ENCODE results near the gene KIF3C.
"Not testable (repeated sequence)": the region's sequence is repeated elsewhere in the genome, so short reads cannot be mapped to it uniquely, and the experiment has no call there.

KIF3C gene

DNA sequence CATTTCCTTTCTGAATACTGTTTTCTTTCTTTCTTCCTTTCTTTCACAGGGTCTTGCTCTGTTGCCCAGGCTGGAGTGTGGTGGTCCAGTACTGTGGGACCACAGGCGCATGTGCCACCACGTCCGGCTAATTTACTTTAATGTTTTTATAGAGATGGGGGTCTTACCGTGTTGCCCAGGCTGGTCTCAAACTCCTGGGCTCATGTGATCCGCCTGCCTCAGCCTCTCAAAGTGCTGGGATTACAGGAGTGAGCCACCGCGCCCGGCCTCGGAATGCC, 68.7 kb downstream of the KIF3C start:
- DNase-seq, result not testable (repeated sequence)

DNA sequence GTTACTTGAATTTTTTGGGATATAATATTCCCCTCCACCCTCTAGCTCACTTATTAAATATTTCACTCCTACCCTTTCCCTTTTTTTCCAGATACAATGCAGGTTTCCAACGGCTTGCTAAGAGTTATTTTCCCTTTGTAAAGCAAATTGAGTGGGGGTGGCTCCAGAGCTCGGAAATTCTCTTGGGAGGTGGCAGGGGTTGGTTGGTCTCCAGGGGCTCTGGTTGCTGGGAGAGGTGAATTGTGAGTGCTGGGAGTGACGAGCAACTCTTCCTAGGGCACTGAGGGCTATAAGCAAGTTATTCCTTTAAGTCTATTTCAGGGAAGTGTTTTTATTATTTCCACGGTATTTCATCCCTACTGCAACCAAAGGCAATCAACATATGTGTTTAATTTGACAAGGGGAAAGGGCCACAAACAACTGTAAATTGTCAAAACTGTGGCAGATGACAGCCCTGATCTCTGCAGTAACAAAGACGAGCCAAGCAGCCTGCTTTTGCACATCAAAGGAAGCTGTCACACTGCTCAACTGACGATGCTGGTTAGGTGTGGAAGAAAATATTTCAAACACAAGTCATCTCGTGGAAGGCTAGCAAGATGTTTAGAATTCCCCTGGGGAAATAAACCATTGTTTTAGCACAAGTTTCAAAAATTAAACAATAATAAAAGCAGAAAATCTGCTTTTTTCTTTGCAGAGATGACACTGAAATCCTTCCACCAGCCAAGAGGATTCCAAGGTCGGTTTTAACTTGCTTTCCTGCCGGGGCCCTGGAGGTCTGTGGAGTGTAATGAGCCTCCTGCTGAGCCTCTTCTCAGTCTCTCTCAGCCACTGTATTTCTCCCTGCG, 69.2 kb downstream of the KIF3C start:
- no peak for DNase-seq

DNA sequence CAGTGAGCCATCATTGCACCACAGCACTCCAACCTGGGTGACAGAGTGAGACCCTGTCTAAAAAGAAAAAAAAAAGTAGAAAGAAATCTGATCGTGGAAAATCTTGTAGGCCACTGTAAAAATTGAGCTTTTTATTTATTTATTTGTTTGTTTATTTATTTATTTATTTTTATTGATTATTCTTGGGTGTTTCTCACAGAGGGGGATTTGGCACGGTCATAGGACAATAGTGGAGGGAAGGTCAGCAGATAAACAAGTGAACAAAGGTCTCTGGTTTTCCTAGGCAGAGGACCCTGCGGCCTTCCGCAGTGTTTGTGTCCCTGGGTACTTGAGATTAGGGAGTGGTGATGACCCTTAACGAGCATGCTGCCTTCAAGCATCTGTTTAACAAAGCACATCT, 72.7 kb downstream of the KIF3C start:
- DNase-seq, result not testable (repeated sequence)

DNA sequence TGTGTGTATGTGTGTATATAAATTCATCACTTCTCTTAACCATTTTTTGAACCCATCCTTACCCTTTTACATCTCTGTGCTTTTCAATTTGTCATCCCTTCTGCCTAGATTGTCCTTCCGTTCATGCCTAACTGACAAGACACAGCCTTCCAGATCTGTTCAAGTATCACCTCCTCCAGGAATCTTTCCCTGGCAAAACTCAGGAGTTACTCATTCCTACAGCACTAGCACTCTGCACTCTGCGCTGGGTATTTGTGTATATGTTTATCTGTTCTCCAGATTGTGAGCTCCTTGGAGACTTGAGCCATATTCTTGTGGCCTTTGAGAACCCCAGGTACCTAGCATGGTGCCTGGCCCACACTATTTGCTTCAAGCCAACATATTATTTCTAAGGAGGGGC, 77.2 kb downstream of the KIF3C start:
- DNase-seq, result no peak

DNA sequence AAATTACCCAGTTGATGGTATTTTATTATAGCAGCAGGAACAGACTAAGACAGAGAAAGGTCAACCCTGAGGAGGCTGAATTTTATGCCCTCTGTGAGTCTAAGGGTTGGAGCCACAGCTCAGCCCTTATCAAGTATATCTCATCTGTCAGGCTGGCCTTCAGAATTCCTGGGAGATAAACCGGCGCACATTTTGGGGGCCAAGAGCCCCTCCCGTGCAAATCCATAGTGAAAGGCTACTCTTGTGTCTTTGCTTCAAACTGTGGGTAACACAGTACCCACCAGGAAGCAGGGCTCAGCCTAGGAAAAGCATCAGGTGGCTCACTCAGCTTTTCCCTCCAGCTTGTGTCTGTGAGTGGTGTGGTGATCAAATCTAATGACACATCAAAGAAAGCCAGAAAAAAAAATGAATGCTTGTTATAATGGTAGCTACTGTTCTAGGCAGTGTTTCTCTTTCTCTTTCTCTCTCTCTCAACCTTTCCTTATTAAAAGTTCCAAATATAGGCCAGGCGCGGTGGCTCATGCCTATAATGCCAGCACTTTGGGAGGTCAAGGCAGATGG, 79.0 kb downstream of the KIF3C start:
- no peak for DNase-seq

DNA sequence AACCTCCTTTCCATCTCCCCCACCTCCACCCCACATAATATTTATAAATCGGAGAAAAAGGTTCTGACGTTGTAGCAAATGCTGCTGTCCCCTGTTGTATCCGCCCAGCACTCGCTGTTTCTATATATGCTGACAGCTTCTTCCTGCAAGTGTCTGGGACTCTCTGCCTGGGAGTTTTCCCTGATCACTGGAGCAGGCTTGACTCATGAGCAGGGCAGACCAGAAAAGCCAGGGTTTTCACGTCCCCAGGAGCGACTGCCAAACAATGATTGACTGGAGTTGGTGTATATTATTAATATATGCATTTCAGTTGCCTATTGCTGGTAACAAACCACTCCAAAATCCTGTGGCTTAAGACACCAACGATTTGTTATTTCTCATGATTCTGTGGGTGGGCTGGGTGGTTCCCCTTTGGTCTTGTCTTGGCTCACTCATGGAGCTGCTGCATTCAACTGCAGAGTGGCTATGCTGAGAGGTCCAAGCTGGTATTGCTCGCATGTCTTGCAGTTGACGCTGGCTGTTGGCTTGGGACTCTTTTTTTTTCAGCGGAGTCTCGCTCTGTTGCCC, 82.8 kb downstream of the KIF3C start:
- DNase-seq, result no peak

DNA sequence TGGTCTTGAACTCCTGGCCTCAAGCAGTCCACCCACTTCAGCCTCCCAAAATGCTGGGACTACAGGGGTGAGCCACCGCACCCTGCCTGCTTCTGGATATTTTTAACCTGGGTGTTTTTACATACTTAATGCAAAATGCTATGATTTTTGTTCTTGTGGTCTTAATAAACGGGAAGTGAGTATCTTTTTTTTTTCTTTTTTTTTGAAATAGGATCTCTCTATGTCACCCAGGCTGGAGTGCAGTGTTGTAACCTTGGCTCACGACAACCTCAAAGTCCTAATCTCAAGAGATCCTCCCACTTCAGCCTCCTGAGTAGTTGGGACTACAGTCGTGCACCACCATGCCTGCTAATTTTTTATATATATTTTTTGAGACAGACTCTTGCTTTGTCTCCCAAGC, 84.8 kb downstream of the KIF3C start:
- no peak for DNase-seq

DNA sequence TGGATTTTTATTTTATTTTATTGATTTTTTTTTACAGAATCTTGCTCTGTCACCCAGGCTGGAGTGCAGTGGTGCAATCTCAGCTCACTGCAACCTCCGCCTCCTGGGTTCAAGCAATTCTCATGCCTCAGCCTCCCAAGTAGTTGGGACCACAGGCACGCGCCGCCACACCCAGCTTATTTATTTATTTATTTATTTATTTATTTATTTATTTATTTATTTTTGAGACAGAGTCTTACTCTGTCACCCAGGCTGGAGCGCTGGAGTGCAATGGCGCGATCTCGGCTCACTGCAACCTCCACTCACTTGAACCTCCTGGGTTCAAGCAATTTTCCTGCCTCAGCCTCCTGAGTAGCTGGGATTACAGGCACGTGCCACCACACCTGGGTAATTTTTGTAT, 86.0 kb downstream of the KIF3C start:
- not testable (repeated sequence) for DNase-seq

DNA sequence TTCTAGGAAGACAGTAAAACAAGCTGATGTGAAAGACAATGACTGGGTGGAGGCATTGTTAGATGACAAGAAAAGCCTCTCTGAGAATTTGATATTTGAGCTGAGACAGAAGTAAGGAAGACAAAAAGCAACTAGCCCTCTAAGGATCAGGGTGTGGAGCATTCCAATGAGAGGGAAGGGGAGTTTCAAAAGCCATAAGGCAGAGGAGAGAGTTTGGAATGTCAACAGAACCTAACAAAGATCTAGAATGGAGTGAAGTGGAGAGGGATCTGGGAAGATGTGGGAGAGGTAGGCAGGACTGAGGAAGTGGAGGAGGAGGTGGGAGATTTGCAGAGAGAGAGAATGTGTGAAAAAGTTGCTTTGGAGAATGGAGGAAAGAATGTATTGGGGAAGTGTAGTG, 86.7 kb downstream of the KIF3C start:
- DNase-seq, result no peak

DNA sequence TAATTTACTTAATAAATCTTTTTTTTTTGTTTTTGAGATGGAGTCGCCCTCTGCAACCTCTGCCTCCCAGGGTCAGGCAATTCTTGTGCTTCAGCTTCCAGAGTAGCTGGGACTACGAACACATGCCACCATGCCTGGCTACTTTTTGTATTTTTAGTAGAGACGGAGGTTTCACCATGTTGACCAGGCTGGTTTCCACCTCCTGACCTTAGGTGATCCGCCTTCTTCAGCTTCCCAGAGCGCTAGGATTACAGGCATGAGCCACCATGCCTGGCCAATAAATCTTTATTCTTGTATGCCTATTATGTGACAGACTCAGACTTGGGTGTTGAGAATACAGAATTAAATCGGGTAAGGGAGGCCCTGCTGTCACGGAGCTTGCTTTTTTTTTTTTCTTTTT, 87.3 kb downstream of the KIF3C start:
- no peak for DNase-seq

DNA sequence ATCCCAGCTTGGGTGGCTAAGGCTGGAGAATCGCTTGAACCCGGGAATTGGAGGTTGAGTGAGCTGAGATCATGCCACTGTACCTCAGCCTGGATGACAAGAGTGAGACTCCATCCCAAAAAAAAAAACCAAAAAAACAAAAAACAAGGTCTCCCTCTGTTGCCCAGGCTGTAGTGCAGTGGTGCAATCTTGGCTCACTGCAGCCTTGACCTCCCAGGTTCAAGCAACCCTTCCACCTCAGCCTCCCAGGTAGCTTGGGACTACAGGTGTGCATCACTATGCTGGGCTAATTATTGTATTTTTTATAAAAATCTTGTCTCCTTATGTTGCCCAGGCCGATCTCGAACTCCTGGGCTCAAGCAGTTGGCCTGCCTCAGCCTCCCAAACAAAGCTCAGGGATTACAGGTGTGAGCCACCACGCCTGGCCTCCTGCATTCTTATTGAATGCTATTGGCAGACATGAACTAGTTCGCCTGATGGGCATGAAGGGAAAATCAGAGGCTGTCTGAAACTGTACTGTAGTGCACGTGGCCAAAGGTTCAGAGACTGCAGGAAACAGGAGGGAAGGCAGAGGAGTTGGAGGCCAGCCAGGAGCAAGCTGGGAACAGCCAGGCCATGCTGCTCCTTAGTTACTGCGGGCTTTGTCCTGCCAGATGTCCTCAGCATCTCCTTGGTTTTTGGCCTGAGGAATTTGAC, 88.0 kb downstream of the KIF3C start:
- no peak for DNase-seq

DNA sequence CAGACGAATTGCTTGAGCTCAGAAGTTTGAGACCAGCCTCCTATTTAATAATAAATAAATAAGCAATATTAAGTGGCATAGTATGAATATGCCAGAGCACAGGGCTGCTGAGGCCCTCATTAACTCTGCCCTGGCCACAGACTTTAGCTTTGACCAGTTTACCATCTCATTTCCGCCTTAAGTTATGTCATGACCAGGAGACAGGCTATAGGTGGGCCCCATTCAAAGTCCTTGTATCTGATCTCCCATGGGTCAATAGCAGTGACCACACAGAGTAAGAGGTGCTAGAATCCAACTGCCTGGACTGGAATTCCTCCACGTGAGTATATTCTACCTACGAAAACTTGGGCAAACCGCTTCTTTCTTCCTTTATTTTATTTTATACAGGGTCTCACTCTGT, 90.6 kb downstream of the KIF3C start:
- no peak for DNase-seq

DNA sequence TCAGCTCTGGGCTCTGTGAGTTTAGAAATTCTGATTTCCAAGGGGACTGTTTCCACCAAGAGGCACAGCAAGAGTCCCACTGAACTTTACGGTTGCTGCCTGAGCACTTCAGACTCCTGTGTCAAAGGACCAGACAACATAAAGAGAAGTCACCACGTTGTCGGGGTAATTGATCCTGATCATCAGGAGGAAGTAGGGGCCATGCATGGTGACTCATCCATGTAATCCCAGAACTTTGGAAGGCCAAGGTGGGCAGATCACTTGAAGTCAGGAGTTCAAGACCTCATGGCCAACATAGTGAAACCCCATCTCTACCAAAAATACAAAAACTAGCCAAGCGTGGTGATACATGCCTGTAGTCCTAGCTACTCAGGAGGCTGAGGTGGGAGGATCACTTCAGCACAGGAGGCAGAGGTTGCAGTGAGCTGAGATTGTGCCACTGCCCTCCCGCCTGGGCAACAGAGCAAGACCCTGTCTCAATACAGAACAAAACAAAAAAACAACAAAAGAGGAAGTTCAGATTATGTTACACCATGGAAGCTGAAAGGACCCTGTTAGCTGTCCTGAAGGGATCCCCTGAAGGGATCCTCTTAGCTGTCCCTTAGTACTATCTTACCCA, 94.6 kb downstream of the KIF3C start:
- DNase-seq, result no peak

DNA sequence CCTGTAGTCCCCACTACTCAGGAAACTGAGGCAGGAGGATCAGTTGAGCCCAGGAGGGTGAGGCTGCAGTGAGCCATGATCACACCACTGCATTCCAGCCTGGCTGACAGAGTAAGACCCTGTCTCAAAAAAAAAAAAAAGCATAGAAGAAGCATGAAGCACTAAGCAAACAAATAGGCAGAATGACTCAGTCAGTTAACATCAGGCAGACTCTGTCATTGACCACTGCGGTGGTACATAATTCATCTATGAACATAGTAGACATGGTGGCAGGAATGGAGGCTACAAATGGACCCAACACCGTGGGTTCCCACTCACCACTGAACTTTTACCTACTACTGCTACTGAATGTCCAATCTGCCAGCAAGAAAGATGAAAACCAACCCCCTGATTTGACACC, 96.4 kb downstream of the KIF3C start:
- no peak for DNase-seq

DNA sequence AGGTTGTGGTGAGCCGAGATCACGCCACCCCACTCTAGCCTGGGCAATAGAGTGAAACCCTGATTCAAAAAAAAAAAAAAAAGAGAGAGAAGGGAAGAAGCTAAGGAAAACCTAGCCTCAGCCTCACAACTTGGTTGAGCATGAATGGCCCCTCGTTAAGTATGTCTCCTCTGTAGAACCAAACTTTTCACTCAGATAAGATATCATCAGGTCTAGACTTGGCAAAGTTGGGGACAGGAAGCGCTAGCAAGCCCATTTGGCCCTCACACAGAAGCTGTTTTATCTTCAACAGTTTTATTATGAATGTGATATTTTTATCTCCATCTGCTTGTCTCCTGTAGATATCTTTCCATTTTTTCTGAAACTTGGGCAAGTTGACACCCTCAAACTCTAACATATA, 100.5 kb downstream of the KIF3C start:
- no peak for DNase-seq

DNA sequence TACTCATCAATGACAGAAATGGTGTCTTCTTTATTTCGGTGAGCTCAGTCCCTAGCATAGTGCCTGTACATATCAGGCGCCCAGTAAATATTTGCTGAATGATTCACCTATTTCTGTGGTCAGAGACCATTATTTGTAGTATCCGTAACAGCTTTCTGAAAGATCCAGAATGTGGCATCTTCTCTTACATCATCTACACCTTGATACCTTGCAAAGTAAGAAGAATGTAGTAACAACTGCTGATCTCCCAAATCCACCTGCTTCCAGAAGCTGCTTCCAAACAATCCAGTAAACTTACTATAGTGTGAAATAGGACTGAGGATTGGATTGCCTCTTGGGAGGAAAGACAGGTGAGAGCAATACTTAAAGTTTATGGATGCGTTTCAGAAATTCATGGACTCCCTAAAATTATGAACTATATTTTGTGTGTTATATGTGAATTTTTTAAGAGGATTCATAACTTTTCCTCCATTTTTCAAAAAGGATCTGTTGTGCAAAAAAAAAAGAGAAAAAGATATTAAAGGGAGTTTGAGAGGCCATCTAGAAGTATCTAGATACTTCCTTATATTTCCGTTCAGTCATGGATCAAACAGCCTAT, 103.1 kb downstream of the KIF3C start:
- DNase-seq, result no peak

DNA sequence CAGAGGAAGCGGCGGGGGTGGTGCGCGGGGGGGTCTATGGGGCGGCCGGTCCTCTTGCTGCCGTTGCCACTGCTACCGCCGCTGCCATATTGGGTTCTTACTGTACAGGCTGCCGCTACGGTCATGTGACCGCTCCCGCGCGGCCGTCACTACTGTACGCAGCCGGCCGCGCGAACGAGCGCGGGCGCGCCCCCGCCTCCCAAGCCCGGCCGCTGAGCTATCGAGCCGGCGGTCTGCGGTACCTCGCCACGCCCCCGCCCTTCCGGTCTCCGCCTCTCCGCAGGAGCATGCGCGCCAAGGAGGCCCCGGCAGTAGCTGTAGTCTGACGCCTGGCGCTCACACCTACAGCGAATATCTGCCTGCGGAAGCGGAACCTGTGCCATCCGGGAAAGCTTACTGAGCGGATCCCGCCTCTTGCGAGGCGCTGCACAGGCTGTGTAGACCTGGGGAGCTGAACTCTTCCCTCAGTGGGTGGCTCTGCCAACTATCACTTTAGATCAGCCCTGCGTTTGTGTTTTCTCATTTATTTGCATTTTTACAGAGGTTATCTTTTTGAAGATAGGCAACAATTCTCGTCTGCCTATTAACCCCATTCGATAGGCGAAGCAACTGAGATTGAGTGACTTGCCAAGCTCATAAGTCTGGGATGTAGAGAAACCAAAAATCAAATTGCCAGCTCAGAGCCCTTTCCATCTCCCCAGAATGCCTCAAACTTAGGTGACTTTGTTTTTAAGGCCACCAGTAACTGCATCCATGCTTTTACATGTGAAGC, 103.8 kb downstream of the KIF3C start, which contains the start of gene ASXL2:
Gene ASXL2, minus strand, starts transcription at position 127 of the 772 bp plus-strand sequence. CDS start 265 bp downstream, outside the sequence.
- DNase-seq, result peak; percentile 97

DNA sequence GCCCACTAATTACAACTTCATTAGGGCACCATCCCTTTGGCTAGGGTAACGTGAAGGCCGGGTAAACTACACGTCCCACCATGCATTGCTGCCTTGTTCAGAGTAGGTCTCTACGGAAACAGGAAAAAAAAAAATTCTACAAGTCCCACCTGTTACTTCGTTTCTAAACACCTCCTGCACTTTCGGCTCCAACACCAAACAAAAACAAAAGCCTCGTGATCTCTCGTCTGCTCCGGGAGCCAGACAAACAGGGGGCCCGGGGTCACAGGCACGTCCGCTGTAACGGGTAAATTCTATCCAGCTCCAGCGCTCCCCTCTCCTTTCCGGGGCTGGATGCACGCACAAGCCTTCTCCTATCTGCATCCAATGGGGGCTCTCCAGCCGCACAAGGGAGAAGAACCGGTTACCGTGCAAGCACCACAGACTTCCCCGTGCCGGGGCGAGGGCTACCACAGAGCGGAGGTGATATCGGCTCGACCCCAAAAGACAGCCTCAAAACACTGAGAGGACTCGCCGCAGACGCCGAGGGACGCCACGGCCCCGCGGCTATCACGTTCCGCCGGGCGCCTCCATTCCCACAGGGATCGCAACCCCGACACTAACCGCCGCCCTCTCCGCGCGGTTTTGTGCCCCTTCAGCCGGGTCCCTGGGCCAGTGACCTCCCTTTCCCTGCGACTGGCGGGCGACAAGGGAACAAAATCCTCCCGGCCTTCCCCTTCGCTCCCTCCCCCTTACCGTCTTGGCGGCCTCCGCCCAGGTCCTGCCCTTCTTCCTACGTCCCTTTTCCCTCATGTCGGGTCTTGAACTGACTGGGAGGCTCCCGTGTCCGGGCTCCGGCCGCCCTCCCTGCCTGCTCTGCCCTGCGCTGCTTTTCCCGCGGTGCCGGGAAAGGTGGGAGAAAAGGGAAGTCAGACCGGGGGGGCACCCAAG, 104.6 kb downstream of the KIF3C start:
- DNase-seq, result peak; percentile 51

All from activated naive CD4-positive, alpha-beta T cell treated with anti-CD3 and anti-CD28 coated beads, Interleukin-2, amount 50 U/mL, for 16 hours (primary cell).